Measurements from ENCODE around the gene TRIM37.

Gene TRIM37

GRCh38 chr17:59069856-59070255, 36.8 kb downstream of the TRIM37 start:
- no peak for TF ChIP-seq CTCF (IDR thresholded peaks at IDR 0.05; ENCODE audit: low read depth, low read length)
- H3K4me3 ChIP-seq (replicated peaks in 1 of 2; ENCODE audit: low read depth in 2 of 2, low read length in 2 of 2): no peak overlapping the region
- DNase-seq (ENCODE audit: low read depth in 2 of 2): no peak

GRCh38 chr17:59067756-59068155, 38.9 kb downstream of the TRIM37 start:
- no peak for DNase-seq (ENCODE audit: low read depth in 2 of 2)
- no peak for TF ChIP-seq CTCF (IDR thresholded peaks at IDR 0.05; ENCODE audit: low read depth, low read length)
- no peak overlapping the region for H3K4me3 ChIP-seq (replicated peaks in 1 of 2; ENCODE audit: low read depth in 2 of 2, low read length in 2 of 2)

GRCh38 chr17:59067340-59067739, 39.3 kb downstream of the TRIM37 start:
- H3K4me3 ChIP-seq (replicated peaks in 1 of 2; ENCODE audit: low read depth in 2 of 2, low read length in 2 of 2): no peak overlapping the region
- no peak for TF ChIP-seq CTCF (IDR thresholded peaks at IDR 0.05; ENCODE audit: low read depth, low read length)
- DNase-seq (ENCODE audit: low read depth in 2 of 2): no peak

GRCh38 chr17:59062509-59062908, 44.2 kb downstream of the TRIM37 start:
- TF ChIP-seq CTCF (IDR thresholded peaks at IDR 0.05; ENCODE audit: low read depth, low read length): no peak
- DNase-seq (ENCODE audit: low read depth in 2 of 2): no peak
- no peak overlapping the region for H3K4me3 ChIP-seq (replicated peaks in 1 of 2; ENCODE audit: low read depth in 2 of 2, low read length in 2 of 2)

GRCh38 chr17:59056857-59057256, 49.8 kb downstream of the TRIM37 start:
- TF ChIP-seq CTCF (IDR thresholded peaks at IDR 0.05; ENCODE audit: low read depth, low read length): no peak
- DNase-seq (ENCODE audit: low read depth in 2 of 2): no peak
- no peak overlapping the region for H3K4me3 ChIP-seq (replicated peaks in 1 of 2; ENCODE audit: low read depth in 2 of 2, low read length in 2 of 2)

- H3K4me3 ChIP-seq (replicated peaks in 1 of 2; ENCODE audit: low read depth in 2 of 2, low read length in 2 of 2): no peak overlapping the region
- TF ChIP-seq CTCF (IDR thresholded peaks at IDR 0.05; ENCODE audit: low read depth, low read length): no peak
- DNase-seq (ENCODE audit: low read depth in 2 of 2): no peak
Measured at GRCh38 chr17:59049798-59050197, 56.9 kb downstream of the TRIM37 start.

GRCh38 chr17:59047616-59048015, 59.1 kb downstream of the TRIM37 start:
- no peak overlapping the region for H3K4me3 ChIP-seq (replicated peaks in 1 of 2; ENCODE audit: low read depth in 2 of 2, low read length in 2 of 2)
- no peak for DNase-seq (ENCODE audit: low read depth in 2 of 2)
- no peak for TF ChIP-seq CTCF (IDR thresholded peaks at IDR 0.05; ENCODE audit: low read depth, low read length)
